ENCODE data around the gene PAX7. TPM values are rescaled to one million over a fixed set of nuclear protein-coding genes. Genes with fewer than 3 reads are reported as not detected.

The PAX7 gene
- polyA plus RNA-seq, 2 of the 4 experiments (the other 2 are of a cell fraction), result 0.23 to 0.48 TPM

GRCh38 chr1:18716112-18716784 is 85.6 kb downstream of the PAX7 start (continued):
- no peak for TF ChIP-seq REST (IDR thresholded peaks at IDR 0.05)
- no peak for TF ChIP-seq CTCF (IDR thresholded peaks at IDR 0.05)
- TF ChIP-seq MAFK (IDR thresholded peaks at IDR 0.05; ENCODE audit: partially characterized antibody), result no peak

GRCh38 chr1:18716785-18717678 is 86.4 kb downstream of the PAX7 start:
- ATAC-seq (no peak), FAIRE-seq (no peak), DNase-seq (ENCODE audit: low read depth in 1 of 2, low spot score in 1 of 2) (no peak)
- Histone ChIP-seq H3K9me3 (no peaks in the 10 kb centered on the region), H3K27ac (no peak overlapping the region), H3K4me3 (no peak overlapping the region), H3K4me1 (peaks cover 14% of the 10 kb centered on the region), H3K4me2 (no peak overlapping the region)
- 90% methylated on average over 36 of the region's 72 CpGs for WGBS (ENCODE audit: missing lambda C conversion rate)
- TF ChIP-seq HDAC2 (IDR thresholded peaks at IDR 0.05), result no peak
- TF ChIP-seq RNF2 (IDR thresholded peaks at IDR 0.05; ENCODE audit: borderline replicate concordance, low read depth), result no peak
- CTCF ChIA-PET, result no interaction called here
- POLR2A ChIA-PET, result no interaction called here

GRCh38 chr1:18719786-18720451 is 89.3 kb downstream of the PAX7 start:
- CTCF ChIA-PET, result interaction anchor here (0.6 to 1.3 kb wide), 2 partner anchors 38 to 155 kb away, joined by 3 read pairs; no protein-coding TSS in a partner anchor
- POLR2A ChIA-PET, result no interaction called here
- 6% methylated on average over 8 of the region's 9 CpGs for WGBS (ENCODE audit: missing lambda C conversion rate)
- Histone ChIP-seq H3K4me2 (peak overlapping the region; percentile 26), H3K4me3 (no peak overlapping the region), H3K4me1 (peaks cover 14% of the 10 kb centered on the region), H3K27ac (peak overlapping the region in 1 of 2 experiments; percentile 42; a peak in 2 of 6 replicates), H3K9me3 (no peaks in the 10 kb centered on the region)
- DNase-seq (ENCODE audit: low read depth in 1 of 2, low spot score in 1 of 2), result peak; percentile 43
- TF ChIP-seq CBX8 (IDR thresholded peaks at IDR 0.05), result no peak
- TF ChIP-seq MAZ (IDR thresholded peaks at IDR 0.05; ENCODE audit: borderline replicate concordance, low read depth, low read length), result no peak
- TF ChIP-seq JUNB (IDR thresholded peaks at IDR 0.05), result no peak
- no peak for TF ChIP-seq RAD21 (conservative IDR thresholded peaks at IDR 0.05 in 1 of 2, IDR thresholded peaks at IDR 0.05 in 1 of 2)
- TF ChIP-seq KDM1A (IDR thresholded peaks at IDR 0.05; ENCODE audit: low read depth), result 0 out of 2 replicates have a peak, but pooled peaks have one; percentile 67
- TF ChIP-seq RFX5 (IDR thresholded peaks at IDR 0.05), result no peak
- TF ChIP-seq HOXB5 (CRISPR knock-in tag; IDR thresholded peaks at IDR 0.05), result no peak
- TF ChIP-seq REST (IDR thresholded peaks at IDR 0.05), result no peak
- 0 out of 2 replicates have a peak, but pooled peaks have one; percentile 13 for TF ChIP-seq FOSL2 (IDR thresholded peaks at IDR 0.05)
- TF ChIP-seq FOSL2 (CRISPR knock-in tag; IDR thresholded peaks at IDR 0.05), result peak; percentile 64
- TF ChIP-seq HES2 (IDR thresholded peaks at IDR 0.05), result no peak
- TF ChIP-seq SMC3 (IDR thresholded peaks at IDR 0.05), result no peak
- FAIRE-seq, result no peak
- peak; percentile 76 to 83; a peak in 5 of 6 replicates for ATAC-seq
